Stimulated activated CD8-positive, alpha-beta memory T cell treated with anti-CD3 and anti-CD28 coated beads, Interleukin-2, amount 100 ng/mL, for 48 hours (primary cell): ENCODE data around the gene NLRP9.

ENCODE experiments used
- DNase-seq, 2 donors: peaks; one replicate each; pipeline ENCODE4 v3.0.0-alpha.2; 2020; ENCODE audit warnings: low read depth in 2 of 2

Gene NLRP9

GRCh38 chr19:55704494-55705245, 33.5 kb downstream of the NLRP9 start:
- DNase-seq = no peak

- peak; percentile 25 to 52 for DNase-seq
These were observed 34.4 kb downstream of the NLRP9 start for GRCh38 chr19:55703790-55704215.

GRCh38 chr19:55702131-55702627, 36.0 kb downstream of the NLRP9 start:
- DNase-seq = no peak

DNA sequence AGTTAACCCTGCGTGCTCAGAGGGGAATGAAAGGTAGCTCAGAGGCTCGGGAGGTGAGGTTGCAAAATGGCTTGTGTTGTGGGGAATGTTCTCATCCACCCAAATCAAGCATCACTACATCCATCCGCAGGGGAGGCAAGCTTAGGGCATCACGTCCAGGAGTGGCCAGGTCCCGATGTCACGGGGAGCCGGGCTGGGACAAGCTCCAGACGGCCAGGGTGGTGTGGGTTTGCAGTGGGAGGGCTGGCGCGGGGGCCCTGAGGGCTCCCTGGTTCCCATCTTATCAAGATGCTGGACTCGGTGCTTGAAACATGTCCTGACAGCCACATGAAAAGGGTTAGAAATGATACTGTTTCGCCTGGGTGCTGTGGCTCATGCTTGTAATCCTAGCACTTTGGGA, 37.4 kb downstream of the NLRP9 start:
- no peak for DNase-seq

DNA sequence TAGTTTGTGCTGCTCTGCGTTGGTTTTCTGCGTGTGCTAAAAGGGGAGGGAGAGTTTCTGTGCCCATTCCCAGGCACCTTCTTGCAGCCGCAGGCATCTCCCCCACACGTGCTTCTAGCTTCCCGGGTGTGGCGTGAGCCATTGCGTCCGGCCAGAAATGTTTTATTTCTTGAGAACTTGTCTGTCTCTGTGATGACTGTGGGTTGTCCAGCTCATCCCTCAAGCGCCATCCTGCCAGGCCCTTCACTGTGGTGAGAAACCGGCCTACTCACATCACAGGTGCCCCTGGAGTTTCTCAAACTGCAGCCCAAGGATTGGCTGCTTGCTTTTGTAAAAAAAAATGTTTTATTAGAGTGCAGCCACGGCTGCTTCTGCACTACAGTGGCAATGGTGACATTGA, 39.0 kb downstream of the NLRP9 start:
- no peak for DNase-seq

GRCh38 chr19:55698256-55698655, 39.9 kb downstream of the NLRP9 start:
- DNase-seq = no peak

DNA sequence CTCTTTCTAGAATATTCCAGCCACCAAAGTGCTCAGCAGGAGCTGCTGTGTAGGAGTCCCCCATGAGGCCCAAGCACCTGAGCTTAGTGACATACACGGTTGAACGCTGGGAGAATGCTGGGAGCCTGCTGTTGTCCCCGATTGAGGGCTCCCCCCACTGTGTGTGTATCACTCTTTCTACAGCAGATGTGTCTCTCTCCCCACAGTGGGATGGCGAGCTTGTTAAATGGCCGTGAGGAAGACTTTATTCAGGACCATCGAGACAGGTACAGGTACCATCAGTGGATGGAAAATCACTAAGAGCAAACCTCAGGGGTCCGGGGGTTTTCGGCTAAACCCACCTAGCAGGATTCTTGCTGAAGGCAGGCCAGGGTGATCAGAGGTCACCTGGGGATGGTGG, 40.5 kb downstream of the NLRP9 start:
- DNase-seq = no peak

GRCh38 chr19:55697069-55697440, 41.1 kb downstream of the NLRP9 start:
- no peak for DNase-seq

GRCh38 chr19:55696301-55697068, 41.7 kb downstream of the NLRP9 start:
- DNase-seq = no peak

- DNase-seq = no peak
These were observed 42.5 kb downstream of the NLRP9 start for GRCh38 chr19:55695511-55696290.

- DNase-seq = no peak
These were observed 43.3 kb downstream of the NLRP9 start for GRCh38 chr19:55694656-55695491.

GRCh38 chr19:55694241-55694655, 44.0 kb downstream of the NLRP9 start:
- no peak for DNase-seq

- DNase-seq = no peak
These were observed 44.7 kb downstream of the NLRP9 start for GRCh38 chr19:55693336-55693974.

GRCh38 chr19:55692681-55693081, 45.5 kb downstream of the NLRP9 start:
- DNase-seq = no peak

- DNase-seq = no peak
These were observed 46.4 kb downstream of the NLRP9 start for GRCh38 chr19:55691561-55692481.

DNA sequence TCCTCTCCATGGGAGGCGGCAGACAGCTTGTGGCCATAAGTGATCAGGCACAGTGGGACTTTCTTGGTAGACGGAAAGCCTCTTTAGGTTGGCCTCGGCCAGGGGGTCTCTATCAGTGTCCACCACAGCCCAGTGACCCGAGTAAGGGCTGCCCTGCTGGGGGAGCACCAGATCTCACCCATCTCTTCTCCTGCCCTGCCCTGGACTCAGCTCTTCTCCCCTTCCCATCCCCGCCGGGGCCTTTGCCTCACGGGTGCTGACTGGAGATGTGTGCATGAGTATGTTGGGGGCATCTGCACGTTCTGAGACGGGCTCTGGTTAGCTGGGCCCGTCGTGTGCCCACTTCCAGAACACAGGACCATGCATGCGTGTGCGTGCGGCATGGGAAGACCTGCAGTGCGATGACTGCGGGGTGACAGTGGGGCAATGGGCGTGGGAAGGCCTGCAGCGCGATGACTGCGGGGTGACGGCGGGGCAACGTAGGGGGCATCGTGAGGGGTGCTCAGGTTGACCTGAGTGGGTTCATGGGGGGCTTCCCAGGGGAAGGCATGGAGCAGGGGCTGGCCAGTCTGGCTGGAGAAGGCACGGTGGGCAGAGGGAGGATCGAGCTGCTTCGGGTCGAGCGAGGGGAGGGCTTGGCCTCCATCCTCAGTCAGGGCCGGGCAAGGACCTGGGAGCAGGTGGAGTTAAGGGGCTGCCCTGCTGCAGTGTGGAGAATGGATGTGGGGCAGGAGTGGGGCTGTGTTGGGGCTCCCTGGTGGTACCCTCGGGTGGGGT, 47.2 kb downstream of the NLRP9 start:
- DNase-seq = no peak

GRCh38 chr19:55690109-55690768, 48.0 kb downstream of the NLRP9 start:
- DNase-seq = no peak

DNA sequence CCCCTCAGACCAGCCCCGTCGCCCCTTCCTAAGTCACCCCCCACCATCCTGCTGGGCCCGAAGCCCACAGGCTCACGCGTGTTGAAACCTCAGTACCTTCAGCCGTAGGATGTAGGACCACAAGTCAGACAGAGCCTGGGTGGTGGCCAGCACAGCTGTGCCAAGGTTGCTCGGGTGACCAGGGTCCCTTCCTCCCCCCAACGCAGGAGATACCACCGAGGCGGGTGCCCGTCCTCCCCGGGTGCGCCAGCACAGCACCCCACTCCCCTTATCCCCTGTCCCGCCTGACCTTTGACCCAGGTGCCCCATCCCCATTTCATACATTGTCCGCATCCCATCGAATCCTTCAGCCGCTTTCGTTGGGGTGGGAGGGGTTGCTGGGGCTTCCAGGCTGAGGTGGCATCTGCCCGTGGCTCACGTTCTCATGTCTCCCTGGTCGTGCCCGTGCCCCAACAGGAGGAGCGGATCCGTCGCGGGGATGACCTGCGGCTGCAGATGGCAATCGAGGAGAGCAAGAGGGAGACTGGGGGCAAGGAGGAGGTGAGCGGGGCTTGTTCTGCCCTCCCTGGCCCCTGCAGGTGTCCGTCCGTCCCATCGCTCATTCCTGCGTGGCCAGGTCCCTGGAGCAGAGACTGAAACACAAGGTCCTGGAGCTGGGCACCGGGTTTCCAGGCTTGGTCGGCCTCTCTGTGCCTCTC, 48.6 kb downstream of the NLRP9 start:
- no peak for DNase-seq
